ENCODE results near the gene RPA3. TPM values are rescaled to one million over a fixed set of nuclear protein-coding genes. Genes with fewer than 3 reads are reported as not detected.

The RPA3 gene
- total RNA-seq, result 29.3 TPM

- DNase-seq, result no peak
These were observed at the start of gene RPA3 for GRCh38 chr7:7718492-7718891. RPA3 (minus strand) TSS chr7:7718607; CDS start chr7:7640418, 78,189 bp downstream.

DNA sequence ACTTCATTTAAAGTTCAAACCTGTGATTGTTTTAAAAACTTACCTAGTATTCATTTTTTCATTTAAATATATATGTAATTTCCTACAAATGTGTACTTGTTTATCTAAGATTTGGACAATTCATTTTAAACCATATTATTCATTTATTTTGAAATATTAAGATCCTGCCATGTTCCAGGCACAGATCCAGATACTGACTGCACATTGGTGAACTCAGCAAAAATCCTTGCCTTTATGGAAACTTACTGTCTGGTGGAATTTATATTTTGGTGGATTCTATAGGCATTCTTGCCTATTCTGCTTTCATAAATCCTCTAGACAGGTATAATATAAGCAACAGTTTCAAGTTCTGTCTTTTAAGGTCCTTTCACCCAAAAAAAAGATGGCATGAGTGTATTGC, 48.3 kb upstream of the RPA3 start:
- no peak for DNase-seq

GRCh38 chr7:7765422-7765821, 47.0 kb upstream of the RPA3 start:
- no peak for DNase-seq

DNA sequence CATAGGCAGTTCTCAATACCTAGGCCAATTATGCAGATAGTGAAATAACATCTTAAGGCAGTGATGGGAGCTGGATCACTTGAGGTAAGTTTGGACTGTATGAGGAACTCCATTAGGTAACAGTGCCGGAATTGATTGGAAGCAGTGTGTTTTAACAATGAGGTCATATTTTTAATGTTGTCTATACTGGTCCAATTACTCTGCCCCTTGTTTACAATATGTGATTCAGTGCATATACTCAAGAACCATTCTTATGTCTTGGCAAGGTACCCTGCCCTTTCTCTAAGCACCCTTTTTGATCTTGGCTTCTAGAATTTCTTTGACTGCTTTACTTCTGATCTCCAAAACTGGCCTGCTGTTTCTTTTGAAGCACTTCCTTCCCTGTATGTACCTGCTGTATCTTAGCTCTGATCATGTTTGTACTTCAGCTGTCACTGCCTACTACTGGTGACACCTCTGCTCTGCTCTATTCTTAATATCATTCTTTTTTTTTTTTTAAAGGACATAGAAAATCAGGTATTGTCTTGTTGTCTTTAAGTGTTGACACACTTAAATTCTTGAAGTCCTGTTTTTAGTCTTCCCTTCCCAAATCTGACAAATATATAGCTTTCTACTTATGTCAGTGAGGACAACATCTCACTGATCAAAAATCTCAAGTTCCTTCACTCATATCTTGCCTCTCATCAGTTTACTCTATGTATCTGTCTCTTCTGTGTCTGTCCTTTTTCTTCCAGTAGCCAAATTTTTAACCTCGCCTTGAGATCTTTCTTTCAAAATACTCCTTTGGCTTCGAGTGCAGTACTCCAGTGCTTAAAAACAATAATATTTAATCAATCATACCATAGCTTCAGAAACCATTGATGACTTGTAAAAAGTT, 46.4 kb upstream of the RPA3 start:
- DNase-seq, result no peak

GRCh38 chr7:7761974-7762779, 43.8 kb upstream of the RPA3 start:
- DNase-seq, result peak; percentile 57

DNA sequence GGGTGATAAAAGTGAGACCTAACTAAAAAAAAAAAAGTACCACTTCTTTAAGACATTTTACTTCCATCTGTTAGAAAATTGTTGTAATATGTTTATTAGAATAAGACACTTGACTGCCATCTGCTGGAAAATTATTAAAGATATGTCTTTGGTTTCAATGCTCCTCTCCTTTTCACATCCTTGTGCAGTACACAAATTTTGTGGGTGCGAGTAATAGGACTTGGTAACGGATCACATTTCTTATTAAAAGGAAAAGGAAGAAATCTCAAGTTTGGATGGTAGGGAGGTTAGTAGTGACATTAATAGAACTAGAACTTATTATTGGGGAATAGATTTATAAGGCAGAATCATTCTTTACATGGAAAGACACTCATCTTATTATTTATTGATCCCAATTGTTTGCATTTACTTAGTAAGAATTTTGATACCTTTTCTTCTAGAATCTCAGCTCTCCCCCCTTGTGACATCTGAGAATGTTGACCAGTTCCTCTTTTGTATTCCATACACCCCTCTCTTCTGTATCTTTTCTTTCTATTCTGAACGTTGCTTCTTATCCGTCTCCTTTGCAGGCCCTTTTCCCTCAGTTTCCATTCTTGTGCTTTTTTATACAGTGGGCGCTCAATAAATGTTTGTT, 43.0 kb upstream of the RPA3 start:
- DNase-seq, result peak; percentile 74

DNA sequence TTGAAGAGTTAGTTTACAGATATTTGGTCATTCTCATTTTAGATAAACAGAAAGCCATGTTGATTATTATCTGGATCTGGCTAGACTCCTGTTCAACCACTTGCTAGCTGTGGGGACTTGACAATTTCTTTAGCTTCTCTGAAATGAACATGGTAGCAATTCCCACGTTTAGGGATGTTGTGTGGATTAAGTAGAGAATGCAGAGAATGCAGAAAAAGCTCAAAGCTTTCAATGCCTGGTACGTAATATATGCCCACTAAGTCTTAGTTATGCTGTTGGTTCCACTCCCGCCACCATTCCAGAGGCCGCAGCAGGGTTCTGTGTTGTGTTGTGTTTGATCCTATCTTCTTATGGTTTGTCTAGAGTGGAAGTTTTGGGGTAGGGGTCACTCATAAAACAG, 39.2 kb upstream of the RPA3 start:
- DNase-seq, result peak; percentile 47

DNA sequence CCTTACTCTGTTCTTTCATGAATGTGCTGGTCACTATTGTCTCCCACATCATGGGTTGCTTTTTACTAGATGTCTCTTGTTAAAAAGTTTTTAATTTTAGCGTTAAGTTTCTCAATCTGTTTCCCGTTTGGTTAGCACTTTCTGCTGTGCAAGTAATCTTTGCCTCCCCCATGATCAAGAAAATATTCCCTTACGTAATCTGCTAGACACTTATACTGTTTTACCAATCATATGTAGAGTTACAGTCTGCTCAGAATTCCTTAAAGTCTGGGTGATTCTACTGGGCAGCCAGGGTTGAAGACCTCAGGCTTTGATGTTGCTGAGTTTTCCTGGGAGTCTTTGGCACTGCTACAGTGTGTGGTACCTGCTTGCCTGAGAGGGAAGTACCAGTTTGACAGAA, 38.2 kb upstream of the RPA3 start:
- DNase-seq, result no peak

DNA sequence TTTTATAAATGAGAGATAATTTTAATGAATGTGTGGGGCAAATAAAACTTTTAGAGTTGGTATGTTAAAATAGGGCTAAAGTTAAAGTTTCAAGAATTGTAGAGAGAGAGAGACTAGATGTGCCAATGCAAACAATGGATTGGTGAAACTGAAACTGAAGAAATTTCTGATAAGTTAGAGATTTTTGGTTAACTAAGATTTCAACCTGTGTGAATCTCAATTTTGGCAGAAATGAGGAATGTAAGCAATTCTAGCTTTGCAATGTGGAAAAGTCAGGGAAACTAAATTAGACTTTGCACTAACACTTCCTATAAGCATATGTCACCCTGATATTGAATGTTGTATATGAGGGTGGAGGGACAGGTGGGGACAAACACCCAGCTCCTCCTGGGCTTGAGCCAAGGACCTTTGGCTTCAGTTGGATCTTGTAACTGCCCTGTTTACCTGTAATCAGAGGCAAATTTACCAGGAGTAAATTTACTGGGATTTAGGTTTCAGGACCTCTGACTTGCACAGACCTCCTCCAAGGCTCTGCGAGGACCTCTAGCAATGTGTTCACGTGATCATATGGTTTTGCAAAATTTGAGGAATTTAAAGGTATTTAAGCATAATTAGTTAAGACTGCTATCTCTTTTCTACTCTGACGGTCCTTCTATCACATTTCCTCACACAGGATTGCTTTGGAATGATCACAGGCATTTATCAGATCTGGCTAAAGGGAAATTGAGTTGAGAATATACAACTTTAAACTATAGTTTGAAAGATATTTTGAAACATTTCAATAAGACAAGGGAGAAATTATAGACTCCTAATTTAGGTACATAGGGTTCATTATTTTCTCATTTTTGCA, 33.1 kb upstream of the RPA3 start:
- no peak for DNase-seq

DNA sequence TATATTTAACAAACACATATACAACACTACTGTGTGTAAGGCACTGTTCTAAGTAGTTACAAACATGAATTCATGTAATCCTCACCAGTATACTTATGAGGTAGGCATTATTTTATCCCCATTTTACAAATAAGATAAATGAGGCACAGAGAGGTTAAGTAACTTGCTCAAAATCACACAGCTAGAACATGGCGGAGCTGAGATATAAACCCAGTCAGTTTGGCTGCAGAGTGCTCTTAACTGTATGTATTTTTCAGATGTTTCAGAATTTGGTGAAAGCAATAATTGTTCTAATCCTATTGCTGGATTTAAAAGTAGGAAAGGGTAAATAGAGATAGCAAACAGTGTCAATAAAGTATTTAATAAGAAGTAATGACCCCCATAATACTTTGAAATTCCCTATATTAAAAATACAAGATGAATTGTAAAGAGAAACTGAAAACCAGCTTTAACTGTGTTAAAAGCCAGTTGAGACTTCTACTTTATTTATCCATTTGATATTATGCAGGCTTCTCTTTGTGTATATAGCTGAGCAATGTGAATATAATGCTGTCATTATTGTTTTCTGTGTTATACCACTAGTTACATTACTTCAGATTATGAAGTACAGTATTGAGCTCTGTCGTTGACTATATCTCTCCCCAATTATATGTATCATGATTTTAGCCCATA, 32.3 kb upstream of the RPA3 start:
- no peak for DNase-seq

- DNase-seq, result no peak
These were observed 28.1 kb upstream of the RPA3 start for GRCh38 chr7:7746458-7746857.

GRCh38 chr7:7745966-7746365, 27.6 kb upstream of the RPA3 start:
- DNase-seq, result no peak

- no peak for DNase-seq
These were observed 26.9 kb upstream of the RPA3 start for GRCh38 chr7:7745258-7745657.

DNA sequence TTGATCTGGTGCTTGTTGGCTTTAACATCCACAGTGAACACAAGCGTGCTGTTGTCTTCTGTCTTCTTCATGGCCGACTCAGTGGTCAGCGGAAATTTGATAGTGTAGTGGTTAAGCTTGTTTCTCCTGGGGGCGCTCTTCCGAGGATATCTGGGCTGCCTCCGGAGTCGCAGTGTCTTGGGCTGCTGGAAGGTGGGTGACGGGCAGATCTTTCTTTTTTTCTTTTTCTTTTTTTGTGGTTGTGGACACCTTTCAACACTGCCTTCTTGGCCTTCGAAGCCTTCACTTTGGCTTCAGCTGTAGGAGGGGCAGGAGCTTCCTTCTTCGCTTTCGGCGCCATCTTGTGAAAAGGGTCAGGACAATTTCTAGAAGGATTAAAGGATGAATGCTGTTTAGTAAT, 23.8 kb upstream of the RPA3 start:
- no peak for DNase-seq

- DNase-seq, result no peak
These were observed 21.6 kb upstream of the RPA3 start for GRCh38 chr7:7740037-7740355.

DNA sequence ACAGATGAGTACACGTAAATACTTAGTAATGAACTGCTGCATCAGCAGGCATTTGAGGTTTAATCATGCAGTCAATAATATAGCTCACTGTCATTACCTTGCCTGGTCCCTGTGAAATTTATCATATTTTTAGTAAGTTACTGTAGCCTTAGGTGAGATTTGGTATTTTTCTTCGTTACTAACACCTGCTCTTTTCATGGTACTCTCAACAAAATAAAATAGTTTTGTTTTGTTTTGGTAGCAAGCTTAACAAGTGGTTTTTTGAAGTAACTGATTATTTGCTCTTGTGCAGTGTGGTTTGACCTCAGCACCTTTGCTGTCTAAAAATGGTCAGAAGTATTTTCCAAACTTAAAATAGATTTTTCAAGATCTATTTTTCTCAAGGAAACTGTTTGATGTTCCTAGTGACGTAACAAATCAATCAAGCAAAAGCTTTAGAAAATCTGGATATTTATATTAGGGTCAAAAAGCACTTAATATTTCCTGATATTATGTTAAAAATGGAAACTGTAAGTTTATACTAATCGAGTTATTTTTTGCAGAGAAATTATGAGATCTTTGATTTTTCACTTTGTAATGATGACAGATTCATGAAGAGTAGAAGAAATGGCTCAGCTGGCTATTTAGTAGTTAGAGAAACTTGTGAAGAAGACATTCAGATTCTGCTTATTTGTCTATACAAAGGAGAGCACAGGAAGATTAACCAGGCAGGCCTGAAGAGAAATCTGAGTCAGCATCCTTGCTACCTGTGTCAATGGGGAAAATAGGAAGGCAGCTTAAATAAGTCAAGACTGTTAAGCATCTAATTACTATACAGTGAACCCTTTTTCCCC, 21.0 kb upstream of the RPA3 start:
- no peak for DNase-seq

- no peak for DNase-seq
These were observed 20.2 kb upstream of the RPA3 start for GRCh38 chr7:7738622-7739021.

DNA sequence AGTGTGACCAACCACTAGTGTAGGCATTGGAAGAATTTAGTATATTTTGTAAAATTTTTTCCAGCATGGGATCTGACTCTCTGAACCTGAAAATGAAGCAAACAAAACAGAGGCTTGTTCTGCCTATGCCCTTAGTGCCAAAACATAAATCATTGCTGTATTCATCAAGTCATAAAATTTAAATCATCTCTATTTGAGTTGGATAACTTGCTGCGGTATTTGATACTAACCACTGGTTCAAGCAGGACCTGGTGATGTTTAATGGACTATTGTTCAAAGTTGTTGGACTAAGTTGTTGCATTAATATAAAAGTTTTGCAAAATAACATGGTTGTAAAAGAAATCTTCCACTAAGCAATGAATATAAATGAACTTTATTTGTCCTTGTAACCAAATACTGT, 19.8 kb upstream of the RPA3 start:
- no peak for DNase-seq

GRCh38 chr7:7737674-7738073, 19.3 kb upstream of the RPA3 start:
- DNase-seq, result no peak

GRCh38 chr7:7736671-7737070, 18.3 kb upstream of the RPA3 start:
- no peak for DNase-seq

Data from tongue (tissue), 2 donors.